GM23248 (cell line): ENCODE data around the gene UNC13A. TPM values are rescaled to one million over a fixed set of nuclear protein-coding genes. Genes with fewer than 3 reads are reported as not detected.

Source experiments
- DNase-seq: peaks from one replicate; pipeline ENCODE4 v3.0.0-alpha.2; 2015
- H2AFZ ChIP-seq: fragments of 200-600 bp; sonication (generic); 2 replicates; pipeline ENCODE4 v1.6.1; 2016; ENCODE audit warnings: antibody characterized with exemption
- H3F3A ChIP-seq: fragments of 200-600 bp; sonication (generic); 2 replicates; pipeline ENCODE4 v1.6.1; 2016; ENCODE audit warnings: mild to moderate bottlenecking, antibody characterized with exemption, mixed run types; ENCODE audit not compliant: insufficient read depth
- H3K27ac ChIP-seq: fragments of 200-600 bp; sonication (generic); 2 replicates; pipeline ENCODE4 v1.5.1; 2016; ENCODE audit warnings: mild to moderate bottlenecking
- H3K27me3 ChIP-seq: fragments of 200-600 bp; sonication (generic); replicated peaks from 2 replicates; pipeline ENCODE4 v1.6.1; 2016; ENCODE audit warnings: mild to moderate bottlenecking; ENCODE audit not compliant: insufficient read depth
- H3K36me3 ChIP-seq: fragments of 200-600 bp; sonication (generic); 2 replicates; pipeline ENCODE4 v1.6.1; 2016; ENCODE audit warnings: low read depth, mild to moderate bottlenecking
- H3K4me1 ChIP-seq: fragments of 200-600 bp; sonication (generic); 2 replicates; pipeline ENCODE4 v1.6.1; 2016; ENCODE audit warnings: mild to moderate bottlenecking; ENCODE audit not compliant: insufficient read depth
- H3K4me2 ChIP-seq: fragments of 200-600 bp; sonication (generic); one replicate; pipeline ENCODE4 v1.6.1; 2016; ENCODE audit warnings: mild to moderate bottlenecking; ENCODE audit not compliant: unreplicated experiment
- H3K4me3 ChIP-seq: fragments of 200-600 bp; sonication (generic); 2 replicates; pipeline ENCODE4 v1.5.1; 2016; ENCODE audit warnings: mild to moderate bottlenecking
- H3K79me2 ChIP-seq: fragments of 200-600 bp; sonication (generic); 2 replicates; pipeline ENCODE4 v1.6.1; 2016; ENCODE audit warnings: mild to moderate bottlenecking; ENCODE audit not compliant: insufficient read depth
- H3K9ac ChIP-seq: fragments of 200-600 bp; sonication (generic); 2 replicates; pipeline ENCODE4 v1.6.1; 2016; ENCODE audit warnings: mild to moderate bottlenecking
- H3K9me2 ChIP-seq: fragments of 200-600 bp; sonication (generic); 2 replicates; pipeline ENCODE4 v1.6.1; 2016; ENCODE audit warnings: mixed run types, mild to moderate bottlenecking, moderate library complexity; ENCODE audit not compliant: insufficient read depth
- H3K9me3 ChIP-seq: fragments of 200-600 bp; sonication (generic); one replicate; pipeline ENCODE4 v1.6.1; 2017; ENCODE audit warnings: low read depth
- H4K20me1 ChIP-seq: fragments of 200-600 bp; sonication (generic); 2 replicates; pipeline ENCODE4 v1.6.0; 2016; ENCODE audit not compliant: insufficient read depth
- EZH2 ChIP-seq: fragments of 200-600 bp; sonication (generic); IDR thresholded peaks from 2 replicates; pipeline ENCODE4 v1.6.1; 2018; ENCODE audit warnings: antibody characterized with exemption, mild to moderate bottlenecking; ENCODE audit not compliant: insufficient read depth, poor library complexity, severe bottlenecking
- EZH2phosphoT487 ChIP-seq: fragments of 200-600 bp; sonication (generic); IDR thresholded peaks from 2 replicates; pipeline ENCODE4 v1.6.1; 2018; ENCODE audit warnings: antibody characterized with exemption, moderate library complexity, mild to moderate bottlenecking, low read depth; ENCODE audit not compliant: insufficient read depth
- WGBS, 2 experiments: methylation state at CpG; one replicate each; pipeline ENCODE4 v1.1.6; 2015 to 2017; ENCODE audit warnings: low lambda C conversion rate in 2 of 2, low coverage in 1 of 2; ENCODE audit errors: missing lambda C conversion rate in 2 of 2; 5-methylcytosine and 5-hydroxymethylcytosine counted together
- in situ Hi-C: fragments of 300-500 bp; cut with MboI; formaldehyde crosslinking; loops from 2 replicates; pipeline ENCODE4 v1.15.0; 2020
- polyA plus RNA-seq: library from polyadenylated mRNA; unstranded; fragments of >200 nt; fragmentation: Nextera tagmentation; extraction: Ambion mirVana; gene quantifications from 2 replicates; pipeline ENCODE4 v1.2.1, GENCODE V29; 2016
- total RNA-seq: library from RNA; depleted of rRNA; stranded (reverse); fragments of >200 nt; shearing (Covaris generic); gene quantifications from 2 replicates; pipeline ENCODE4 v1.2.3, GENCODE V29; 2014

UNC13A gene
- total and polyA plus RNA-seq, 2 experiments from 2014 or later = 0.03 to 0.11 TPM

GRCh38 chr19:17610384-17610783, 77.8 kb downstream of the UNC13A start:
- TF ChIP-seq EZH2phosphoT487 = no peak
- TF ChIP-seq EZH2 = no peak
- H3K4me3 ChIP-seq = no peak overlapping the region
- no peaks in the 10 kb centered on the region for H3K9me3 ChIP-seq
- no peaks in the 10 kb centered on the region for H3F3A ChIP-seq
- no peak overlapping the region for H3K4me2 ChIP-seq
- H4K20me1 ChIP-seq = no peaks in the 10 kb centered on the region
- H3K9me2 ChIP-seq = no peaks in the 10 kb centered on the region
- peaks cover 2% of the 10 kb centered on the region; the same call in 1 of the 2 replicates for H3K27me3 ChIP-seq
- H2AFZ ChIP-seq = no peak overlapping the region
- 42 to 50% methylated on average over 7 of the region's 7 CpGs for WGBS, 2 experiments
- no peaks in the 10 kb centered on the region for H3K36me3 ChIP-seq
- peak; percentile 44 for DNase-seq
- in situ Hi-C loops = no loop called here
- H3K79me2 ChIP-seq = no peaks in the 10 kb centered on the region
- H3K9ac ChIP-seq = no peak overlapping the region
- H3K27ac ChIP-seq = no peak overlapping the region
- H3K4me1 ChIP-seq = no peaks in the 10 kb centered on the region

DNA sequence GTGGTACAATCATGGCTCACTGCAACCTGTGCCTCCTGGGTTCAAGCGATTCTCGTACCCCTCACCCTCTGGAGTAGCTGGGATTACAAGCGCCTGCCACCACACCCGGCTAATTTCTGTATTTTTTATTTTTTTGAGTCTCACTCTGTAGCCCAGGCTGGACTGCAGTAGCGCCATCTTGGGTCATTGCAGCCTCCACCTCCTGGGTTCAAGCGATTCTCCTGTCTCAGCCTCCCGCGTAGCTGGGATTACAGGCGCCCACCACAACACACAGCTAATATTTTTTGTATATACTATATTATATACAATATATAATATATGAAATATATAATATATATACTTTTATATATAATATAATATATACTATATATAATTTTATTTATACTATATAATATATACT, 80.2 kb downstream of the UNC13A start:
- H3K4me1 ChIP-seq = no peaks in the 10 kb centered on the region
- H3K27me3 ChIP-seq = no peaks in the 10 kb centered on the region; the same call in 1 of the 2 replicates
- H4K20me1 ChIP-seq = no peaks in the 10 kb centered on the region
- H3K9ac ChIP-seq = no peak overlapping the region
- H3K9me3 ChIP-seq = no peaks in the 10 kb centered on the region
- no peaks in the 10 kb centered on the region for H3K79me2 ChIP-seq
- H3K4me2 ChIP-seq = no peak overlapping the region
- no peaks in the 10 kb centered on the region for H3F3A ChIP-seq
- WGBS, 2 experiments = 95 to 97% methylated on average over 9 of the region's 9 CpGs
- TF ChIP-seq EZH2 = no peak
- TF ChIP-seq EZH2phosphoT487 = no peak
- H3K36me3 ChIP-seq = no peaks in the 10 kb centered on the region
- DNase-seq = no peak
- H3K27ac ChIP-seq = no peak overlapping the region
- no peak overlapping the region for H2AFZ ChIP-seq
- H3K4me3 ChIP-seq = no peak overlapping the region
- H3K9me2 ChIP-seq = no peaks in the 10 kb centered on the region
- in situ Hi-C loops = no loop called here

GRCh38 chr19:17606590-17607185, 81.5 kb downstream of the UNC13A start:
- H3F3A ChIP-seq = no peaks in the 10 kb centered on the region
- H3K27me3 ChIP-seq = no peaks in the 10 kb centered on the region; the same call in 1 of the 2 replicates
- no peaks in the 10 kb centered on the region for H3K9me3 ChIP-seq
- WGBS, 2 experiments = 34 to 41% methylated on average over 14 to 18 of the region's 18 CpGs
- no peaks in the 10 kb centered on the region for H3K36me3 ChIP-seq
- H3K4me1 ChIP-seq = no peaks in the 10 kb centered on the region
- peak overlapping the region; percentile 52 for H3K4me2 ChIP-seq
- no peak overlapping the region for H3K9ac ChIP-seq
- H4K20me1 ChIP-seq = no peaks in the 10 kb centered on the region
- H3K27ac ChIP-seq = no peak overlapping the region
- H3K79me2 ChIP-seq = no peaks in the 10 kb centered on the region
- DNase-seq = no peak
- in situ Hi-C loops = no loop called here
- H3K4me3 ChIP-seq = peak overlapping the region; percentile 56
- no peak for TF ChIP-seq EZH2
- TF ChIP-seq EZH2phosphoT487 = no peak
- H2AFZ ChIP-seq = peak overlapping the region; percentile 82
- H3K9me2 ChIP-seq = no peaks in the 10 kb centered on the region

DNA sequence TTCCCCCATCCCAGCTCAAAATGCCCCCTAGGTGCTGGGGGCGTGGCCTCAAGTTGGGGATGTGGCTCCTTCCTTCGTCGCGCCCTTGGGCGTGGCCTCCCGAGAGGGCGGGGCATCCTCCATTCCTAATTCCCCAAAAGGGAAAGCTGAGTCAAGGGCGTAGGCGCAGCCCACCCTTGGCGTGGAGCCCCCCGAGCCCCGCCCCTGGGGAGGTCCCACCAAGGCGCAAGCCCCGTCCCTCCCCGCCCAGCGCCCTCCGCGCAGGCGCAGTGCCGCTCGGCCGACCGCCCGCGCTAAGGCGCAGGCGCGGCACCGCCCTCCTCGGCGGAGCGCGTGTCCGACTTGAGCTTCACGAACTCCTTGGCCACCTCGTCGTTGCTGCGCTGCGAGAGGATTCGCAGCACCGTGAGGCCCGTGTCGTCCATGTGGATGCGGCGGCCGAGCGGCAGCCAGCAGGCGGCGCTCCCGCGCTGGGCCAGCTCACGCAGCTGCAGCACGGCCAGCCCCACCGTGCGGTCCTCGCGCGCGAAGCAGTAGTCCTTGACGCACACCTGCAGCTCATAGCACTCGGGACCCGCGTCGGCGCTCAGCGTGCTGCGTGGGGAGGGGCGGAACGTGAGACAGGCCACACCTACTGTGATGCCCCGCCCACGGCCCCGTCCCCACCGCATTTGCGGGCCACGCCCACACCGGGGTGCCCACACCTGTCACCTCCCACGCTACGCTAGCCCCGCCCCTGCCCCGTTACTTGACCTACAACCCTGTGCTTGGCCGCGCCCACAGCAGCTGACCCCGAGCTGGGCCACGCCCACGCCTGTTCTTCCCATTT, 82.2 kb downstream of the UNC13A start:
- Histone ChIP-seq H3K4me1 (no peaks in the 10 kb centered on the region), H3F3A (no peaks in the 10 kb centered on the region), H3K9ac (no peak overlapping the region), H3K79me2 (no peaks in the 10 kb centered on the region), H3K9me3 (no peaks in the 10 kb centered on the region), H3K27ac (no peak overlapping the region), H2AFZ (peak overlapping the region; percentile 82), H3K9me2 (no peaks in the 10 kb centered on the region), H3K36me3 (no peaks in the 10 kb centered on the region), H4K20me1 (no peaks in the 10 kb centered on the region), H3K27me3 (no peaks in the 10 kb centered on the region; the same call in 1 of the 2 replicates), H3K4me3 (peak overlapping the region; percentile 56), H3K4me2 (peak overlapping the region; percentile 52)
- TF ChIP-seq EZH2 (no peak), EZH2phosphoT487 (no peak)
- in situ Hi-C loops = no loop called here
- WGBS, 2 experiments = 5 to 6% methylated on average over 59 to 84 of the region's 85 CpGs
- DNase-seq = peak; percentile 81
